ENCODE measurements around the gene GFPT1.

- no peak for TF ChIP-seq CTCF (IDR thresholded peaks at IDR 0.05)
- no peak for TF ChIP-seq POLR2A (IDR thresholded peaks at IDR 0.05)
Observed at GRCh38 chr2:69436596-69436937, 49.5 kb upstream of the GFPT1 start.

All from adrenal gland (tissue), 5 donors.